Fibroblast of lung (primary cell): ENCODE measurements around the gene AP3S1. TPM values are rescaled to one million over a fixed set of nuclear protein-coding genes. Genes with fewer than 3 reads are reported as not detected.

ENCODE experiments used
- DNase-seq, 2 donors: peaks; one replicate each; pipeline versions ENCODE4 v3.0.0 to v3.0.0-alpha.2; 2010; ENCODE audit warnings: low read depth in 2 of 2
- H2AFZ ChIP-seq: 2 replicates; pipeline ENCODE4 v1.5.1; 2012; ENCODE audit warnings: low read length, control low read depth, inconsistent platforms
- H3K27ac ChIP-seq: 2 replicates; pipeline ENCODE4 v1.5.1; 2011; ENCODE audit warnings: low read length, control low read depth; ENCODE audit not compliant: insufficient read depth
- H3K27me3 ChIP-seq: 2 replicates; pipeline ENCODE4 v1.5.1; 2011; ENCODE audit warnings: mild to moderate bottlenecking, low read length; ENCODE audit not compliant: control insufficient read depth, insufficient read depth
- H3K36me3 ChIP-seq: 2 replicates; pipeline ENCODE4 v1.5.1; 2011; ENCODE audit warnings: low read length; ENCODE audit not compliant: control insufficient read depth, insufficient read depth
- H3K4me1 ChIP-seq: 2 replicates; pipeline ENCODE4 v1.5.1; 2011; ENCODE audit warnings: low read length; ENCODE audit not compliant: control insufficient read depth, insufficient read depth; ENCODE audit errors: extremely low read depth
- H3K4me2 ChIP-seq: 2 replicates; pipeline ENCODE4 v1.5.1; 2011; ENCODE audit warnings: low read length, control low read depth; ENCODE audit not compliant: insufficient read depth; ENCODE audit errors: extremely low read depth
- H3K4me3 ChIP-seq, 4 experiments: fragments of 200-600 bp in 1 of 4; sonication (generic) in 1 of 4; replicated peaks in 1 of 4; 2 replicates each; pipeline ENCODE4 v1.5.1; 2011 to 2016; ENCODE audit warnings: low read length in 4 of 4, low read depth in 3 of 4, mild to moderate bottlenecking in 3 of 4, control low read depth in 2 of 4, inconsistent platforms in 1 of 4, mixed read lengths in 1 of 4; ENCODE audit not compliant: insufficient read depth in 1 of 4; ENCODE audit errors: control extremely low read depth in 1 of 4
- H3K79me2 ChIP-seq: 2 replicates; pipeline ENCODE4 v1.5.1; 2012; ENCODE audit warnings: mild to moderate bottlenecking, low read length, inconsistent platforms; ENCODE audit not compliant: control insufficient read depth, insufficient read depth
- H3K9ac ChIP-seq: 2 replicates; pipeline ENCODE4 v1.5.1; 2011; ENCODE audit warnings: mild to moderate bottlenecking, low read length, control low read depth; ENCODE audit not compliant: insufficient read depth
- H3K9me3 ChIP-seq: 2 replicates; pipeline ENCODE4 v1.5.1; 2012; ENCODE audit warnings: low read depth, low read length; ENCODE audit not compliant: control insufficient read depth, insufficient read depth
- H4K20me1 ChIP-seq: 2 replicates; pipeline ENCODE4 v1.5.1; 2011; ENCODE audit warnings: low read length; ENCODE audit not compliant: control insufficient read depth, insufficient read depth; ENCODE audit errors: extremely low read depth
- CTCF ChIP-seq, 2 donors: IDR thresholded peaks in 1 of 2; conservative IDR thresholded peaks in 1 of 2; 1 replicate in 1 of 2; 2 replicates in 1 of 2; pipeline ENCODE4 v1.5.1; 2011 to 2012; ENCODE audit warnings: low read length in 2 of 2, control low read depth in 1 of 2, inconsistent platforms in 1 of 2, low read depth in 1 of 2, mild to moderate bottlenecking in 1 of 2
- EZH2 ChIP-seq: IDR thresholded peaks from 2 replicates; pipeline ENCODE4 v1.5.1; 2012; ENCODE audit warnings: low read length, control low read depth, mild to moderate bottlenecking; ENCODE audit errors: missing control alignments
- polyA plus RNA-seq, 2 donors: library from polyadenylated mRNA; depleted of rRNA in 1 of 2; stranded (reverse) in 1 of 2; unstranded in 1 of 2; fragments of >200 nt; gene quantifications; 2 replicates each; pipeline ENCODE4 v1.2.1, GENCODE V29; 2011 to 2012; ENCODE audit warnings: missing spikeins in 1 of 2
- total RNA-seq: library from RNA; depleted of rRNA; stranded (reverse); fragments of >200 nt; gene quantifications from 2 replicates; pipeline ENCODE4 v1.2.1, GENCODE V29; 2014

Gene AP3S1
- total and polyA plus RNA-seq, 2 donors (not counting 1 experiment from before 2014, with no cell fraction given): 86.7 to 165 TPM

- peak in 1 of 2 donors; percentile 13 for DNase-seq
- Histone ChIP-seq H4K20me1 (no peaks in the 10 kb centered on the region), H3K4me3 (no peak overlapping the region), H3K27me3 (no peaks in the 10 kb centered on the region), H3K79me2 (no peaks in the 10 kb centered on the region), H3K9ac (no peak overlapping the region), H3K9me3 (no peaks in the 10 kb centered on the region), H3K36me3 (no peaks in the 10 kb centered on the region), H3K4me1 (peaks cover 2% of the 10 kb centered on the region), H3K27ac (no peak overlapping the region), H2AFZ (no peak overlapping the region), H3K4me2 (no peak overlapping the region)
- TF ChIP-seq CTCF (conservative IDR thresholded peaks at IDR 0.05 in 1 of 2, IDR thresholded peaks at IDR 0.05 in 1 of 2; ENCODE audit: low read depth in 1 of 2, low read length in 2 of 2) (no peak), EZH2 (no peak)
Observed at GRCh38 chr5:115946655-115947054, 104.9 kb downstream of the AP3S1 start.

- H3K27ac ChIP-seq: no peak overlapping the region
- TF ChIP-seq CTCF (conservative IDR thresholded peaks at IDR 0.05 in 1 of 2, IDR thresholded peaks at IDR 0.05 in 1 of 2; ENCODE audit: low read depth in 1 of 2, low read length in 2 of 2): no peak
- no peak for TF ChIP-seq EZH2
- H3K9ac ChIP-seq: no peak overlapping the region
- H3K36me3 ChIP-seq: no peaks in the 10 kb centered on the region
- DNase-seq: peak; percentile 10 to 36
- H3K79me2 ChIP-seq: no peaks in the 10 kb centered on the region
- H4K20me1 ChIP-seq: no peaks in the 10 kb centered on the region
- H3K4me2 ChIP-seq: no peak overlapping the region
- peaks cover 2% of the 10 kb centered on the region for H3K4me1 ChIP-seq
- no peak overlapping the region for H3K4me3 ChIP-seq
- no peaks in the 10 kb centered on the region for H3K27me3 ChIP-seq
- H3K9me3 ChIP-seq: no peaks in the 10 kb centered on the region
- H2AFZ ChIP-seq: no peak overlapping the region
Observed at GRCh38 chr5:115947260-115947659, 105.5 kb downstream of the AP3S1 start.

DNA sequence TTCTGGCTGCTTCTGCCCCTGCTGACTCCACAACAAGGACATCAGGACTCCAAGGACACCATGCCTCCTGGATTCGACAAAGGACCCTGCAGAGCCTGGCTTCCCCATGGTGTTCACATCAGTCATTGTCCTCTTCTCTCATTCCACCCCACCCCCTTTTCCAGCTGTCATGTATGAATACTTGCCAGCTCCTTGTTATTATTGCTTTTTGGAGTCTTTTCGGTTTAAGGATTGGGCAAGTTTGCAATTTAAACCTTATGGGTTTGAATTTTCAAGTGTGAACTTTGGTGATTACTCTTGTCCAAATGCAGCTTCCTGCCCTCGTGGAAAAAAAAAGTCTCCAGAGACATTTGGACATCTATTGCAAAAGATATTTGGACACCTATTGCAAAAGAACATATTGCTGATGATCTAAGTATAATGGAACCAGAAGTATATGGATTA lies 106.4 kb downstream of the AP3S1 start:
- Histone ChIP-seq H3K27ac (peak overlapping the region; percentile 25), H3K9ac (no peak overlapping the region), H2AFZ (no peak overlapping the region), H3K4me1 (peaks cover 2% of the 10 kb centered on the region), H3K27me3 (no peaks in the 10 kb centered on the region), H3K4me3 (no peak overlapping the region), H3K9me3 (no peaks in the 10 kb centered on the region), H3K36me3 (no peaks in the 10 kb centered on the region), H3K79me2 (no peaks in the 10 kb centered on the region), H4K20me1 (no peaks in the 10 kb centered on the region), H3K4me2 (no peak overlapping the region)
- DNase-seq: peak in 1 of 2 donors; percentile 69
- TF ChIP-seq CTCF (conservative IDR thresholded peaks at IDR 0.05 in 1 of 2, IDR thresholded peaks at IDR 0.05 in 1 of 2; ENCODE audit: low read depth in 1 of 2, low read length in 2 of 2) (no peak), EZH2 (no peak)
